Activated CD4-positive, alpha-beta T cell treated with anti-CD3 and anti-CD28 coated beads, Interleukin-2, amount 10 ng/mL, durations not matched to agents 24 days and 14 days (primary cell): ENCODE results near the gene C1orf141. TPM values are rescaled to one million over a fixed set of nuclear protein-coding genes. Genes with fewer than 3 reads are reported as not detected.
"Not testable (repeated sequence)": the region's sequence is repeated elsewhere in the genome, so short reads cannot be mapped to it uniquely, and the experiment has no call there.

Experiments used
- DNase-seq: peaks from one replicate; pipeline ENCODE4 v3.0.0; 2022
- H3K27ac Mint-ChIP-seq: one replicate; pipeline ENCODE4 v1.8.0; 2022; ENCODE audit warnings: mild to moderate bottlenecking, mixed read lengths
- H3K27me3 Mint-ChIP-seq: one replicate; pipeline ENCODE4 v1.8.0; 2022; ENCODE audit warnings: mixed read lengths
- H3K36me3 Mint-ChIP-seq: one replicate; pipeline ENCODE4 v1.8.0; 2022; ENCODE audit warnings: low read depth, mild to moderate bottlenecking, mixed read lengths
- H3K4me1 Mint-ChIP-seq: one replicate; pipeline ENCODE4 v1.8.0; 2021; ENCODE audit warnings: mixed read lengths
- H3K4me3 Mint-ChIP-seq: one replicate; pipeline ENCODE4 v1.8.0; 2022; ENCODE audit warnings: mild to moderate bottlenecking, moderate library complexity, mixed read lengths
- H3K9me3 Mint-ChIP-seq: one replicate; pipeline ENCODE4 v1.8.0; 2021; ENCODE audit warnings: mixed read lengths
- intact Hi-C: fragments of 100-400 bp; cut with micrococcal nuclease; formaldehyde crosslinking; loops from one replicate; pipeline ENCODE4 v1.15.1; 2023
- total RNA-seq: library from RNA; stranded (reverse); gene quantifications from 2 replicates; pipeline ENCODE4 v1.2.3, GENCODE V29; 2022

The C1orf141 gene
- total RNA-seq, 1 donor from 2014 or later, result not detected

DNA sequence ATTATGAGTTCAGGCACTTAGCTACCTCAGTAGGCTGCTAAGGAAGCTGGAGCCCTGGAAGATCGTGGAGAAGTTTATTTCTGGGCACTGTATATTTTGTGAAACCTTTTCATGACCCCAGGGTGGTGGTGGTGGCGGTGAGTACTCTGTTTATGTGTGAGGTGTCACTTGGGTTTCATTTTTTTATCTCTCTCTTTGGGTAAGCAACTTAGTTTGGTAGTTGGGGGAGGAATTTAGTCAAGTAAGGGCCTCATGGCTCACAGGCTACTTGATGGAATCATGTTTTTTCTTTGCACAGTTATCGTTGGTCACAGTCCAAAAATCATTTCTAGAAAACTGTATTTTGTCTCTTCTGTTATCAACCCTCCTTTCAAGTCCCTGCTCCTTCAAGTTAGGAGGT is 33.9 kb downstream of the C1orf141 start:
- Mint-ChIP-seq H3K9me3 (no peaks in the 10 kb centered on the region), H3K36me3 (no peaks in the 10 kb centered on the region), H3K4me3 (no peak overlapping the region), H3K27me3 (peaks cover 18% of the 10 kb centered on the region), H3K4me1 (peaks cover 1% of the 10 kb centered on the region), H3K27ac (no peak overlapping the region)
- no peak for DNase-seq
- intact Hi-C loops, result no loop called here

DNA sequence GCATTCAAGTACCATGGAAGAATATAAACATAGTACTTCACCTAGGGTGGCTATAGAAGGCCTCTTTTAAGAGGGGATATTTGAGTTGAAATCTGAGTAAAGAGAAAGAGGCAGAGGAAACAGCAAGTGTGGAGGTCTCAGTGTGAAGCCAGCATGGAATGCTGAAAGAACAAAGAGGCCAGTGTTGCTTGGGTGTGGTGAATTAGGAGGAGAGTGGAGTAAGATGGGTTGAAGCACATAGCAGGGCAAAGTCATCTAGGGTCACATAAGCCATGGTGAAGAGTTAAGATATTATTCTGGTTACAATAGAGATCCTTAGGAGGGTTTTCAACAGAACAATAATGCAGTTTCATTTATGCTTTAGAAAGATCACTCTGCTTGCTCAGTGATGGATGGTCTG is 37.5 kb downstream of the C1orf141 start:
- no peak for DNase-seq
- Mint-ChIP-seq H3K4me1 (peaks cover 1% of the 10 kb centered on the region), H3K36me3 (no peaks in the 10 kb centered on the region), H3K27ac (no peak overlapping the region), H3K9me3 (no peaks in the 10 kb centered on the region), H3K4me3 (no peak overlapping the region), H3K27me3 (peaks cover 20% of the 10 kb centered on the region)
- intact Hi-C loops, result no loop called here

DNA sequence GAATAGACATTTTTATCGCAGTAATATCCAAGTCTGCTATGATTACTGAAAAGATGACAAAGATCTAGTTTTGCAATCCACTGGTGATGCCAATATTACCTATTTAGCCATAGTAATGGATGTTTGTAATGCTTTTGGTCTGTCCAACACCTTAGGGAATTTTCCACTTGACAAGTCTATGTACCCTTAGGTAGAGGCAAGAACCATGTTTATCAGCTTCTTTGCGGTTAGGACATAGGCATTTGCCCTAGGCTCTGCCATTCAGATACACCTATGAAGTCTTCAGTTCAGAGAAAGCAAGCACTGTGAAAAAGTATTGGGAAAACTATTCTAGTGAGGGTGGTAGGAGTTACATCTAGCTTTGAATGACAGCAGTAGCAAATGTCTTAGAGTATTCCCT is 40.6 kb downstream of the C1orf141 start:
- Mint-ChIP-seq H3K9me3 (no peaks in the 10 kb centered on the region), H3K27me3 (peaks cover 7% of the 10 kb centered on the region), H3K36me3 (no peaks in the 10 kb centered on the region), H3K4me3 (no peak overlapping the region), H3K27ac (no peak overlapping the region), H3K4me1 (no peaks in the 10 kb centered on the region)
- no peak for DNase-seq
- intact Hi-C loops, result no loop called here

- H3K27me3 Mint-ChIP-seq, result peaks cover 5% of the 10 kb centered on the region
- intact Hi-C loops, result no loop called here
- DNase-seq, result no peak
- H3K27ac Mint-ChIP-seq, result no peak overlapping the region
- H3K4me1 Mint-ChIP-seq, result no peaks in the 10 kb centered on the region
- H3K4me3 Mint-ChIP-seq, result no peak overlapping the region
- peaks cover 8% of the 10 kb centered on the region for H3K9me3 Mint-ChIP-seq
- no peaks in the 10 kb centered on the region for H3K36me3 Mint-ChIP-seq
Observed at GRCh38 chr1:67089685-67090208, 45.0 kb downstream of the C1orf141 start.

DNA sequence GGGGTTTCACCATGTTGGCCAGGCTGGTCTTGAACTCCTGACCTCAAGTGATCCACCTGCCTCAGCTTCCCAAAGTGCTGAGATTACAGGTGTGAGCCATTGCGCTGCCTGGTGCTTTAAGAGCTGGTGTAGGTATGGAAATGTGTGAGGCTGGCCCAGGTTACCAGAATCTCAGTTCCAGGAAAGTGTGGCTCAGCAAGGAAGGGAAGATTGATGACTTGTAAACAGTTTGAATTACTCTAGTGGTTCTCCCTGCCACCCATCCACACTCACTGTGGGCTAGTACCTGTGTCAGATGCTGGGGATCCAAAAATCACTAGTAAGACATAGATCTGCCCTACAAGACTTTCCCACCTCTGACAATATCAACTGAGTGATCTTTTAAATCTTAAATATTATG is 46.3 kb downstream of the C1orf141 start:
- Mint-ChIP-seq H3K27me3 (peaks cover 5% of the 10 kb centered on the region), H3K4me1 (no peaks in the 10 kb centered on the region), H3K4me3 (no peak overlapping the region), H3K36me3 (no peaks in the 10 kb centered on the region), H3K9me3 (peaks cover 9% of the 10 kb centered on the region), H3K27ac (no peak overlapping the region)
- intact Hi-C loops, result no loop called here
- no peak for DNase-seq

DNA sequence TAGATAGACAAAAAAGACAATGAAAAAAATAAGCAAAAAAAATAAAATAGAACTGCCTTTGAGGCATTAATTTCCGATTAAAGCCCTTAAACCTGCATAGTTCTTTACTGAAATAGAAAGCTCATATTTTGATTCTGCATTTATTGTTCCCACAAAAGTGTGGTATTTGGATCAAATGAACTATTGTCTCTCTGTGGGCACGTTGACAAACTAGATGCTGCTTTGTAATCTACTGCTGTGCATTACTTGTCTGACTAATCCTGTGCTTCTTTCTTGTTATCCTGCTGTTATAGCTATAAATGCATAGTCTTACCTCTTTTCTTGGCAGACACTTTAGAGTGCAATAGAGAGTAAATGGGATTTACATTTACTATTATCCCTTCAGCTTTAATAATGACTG is 49.4 kb downstream of the C1orf141 start:
- no peaks in the 10 kb centered on the region for H3K27me3 Mint-ChIP-seq
- intact Hi-C loops, result no loop called here
- H3K36me3 Mint-ChIP-seq, result no peaks in the 10 kb centered on the region
- H3K27ac Mint-ChIP-seq, result no peak overlapping the region
- no peaks in the 10 kb centered on the region for H3K4me1 Mint-ChIP-seq
- H3K4me3 Mint-ChIP-seq, result no peak overlapping the region
- H3K9me3 Mint-ChIP-seq, result peaks cover 9% of the 10 kb centered on the region
- no peak for DNase-seq

- Mint-ChIP-seq H3K36me3 (no peaks in the 10 kb centered on the region), H3K4me1 (no peaks in the 10 kb centered on the region), H3K4me3 (no peak overlapping the region), H3K27me3 (no peaks in the 10 kb centered on the region), H3K27ac (no peak overlapping the region), H3K9me3 (peaks cover 9% of the 10 kb centered on the region)
- DNase-seq, result no peak
- intact Hi-C loops, result no loop called here
Observed at GRCh38 chr1:67084765-67085318, 49.9 kb downstream of the C1orf141 start.

GRCh38 chr1:67078291-67078690 is 56.5 kb downstream of the C1orf141 start:
- Mint-ChIP-seq H3K27me3 (no peaks in the 10 kb centered on the region), H3K27ac (no peak overlapping the region), H3K9me3 (peaks cover 6% of the 10 kb centered on the region), H3K4me1 (no peaks in the 10 kb centered on the region), H3K36me3 (no peaks in the 10 kb centered on the region), H3K4me3 (no peak overlapping the region)
- no peak for DNase-seq
- intact Hi-C loops, result no loop called here

- H3K4me1 Mint-ChIP-seq, result no peaks in the 10 kb centered on the region
Observed at GRCh38 chr1:67077593-67077992, 57.2 kb downstream of the C1orf141 start.

GRCh38 chr1:67072749-67073148 is 62.0 kb downstream of the C1orf141 start:
- intact Hi-C loops, result no loop called here
- DNase-seq, result no peak
- no peaks in the 10 kb centered on the region for H3K27me3 Mint-ChIP-seq

More at GRCh38 chr1:67077593-67077992, 57.2 kb downstream of the C1orf141 start:
- H3K27ac Mint-ChIP-seq, result no peak overlapping the region
- H3K27me3 Mint-ChIP-seq, result no peaks in the 10 kb centered on the region
- no peaks in the 10 kb centered on the region for H3K36me3 Mint-ChIP-seq
- H3K9me3 Mint-ChIP-seq, result peaks cover 9% of the 10 kb centered on the region
- no peak for DNase-seq
- no peak overlapping the region for H3K4me3 Mint-ChIP-seq
- intact Hi-C loops, result no loop called here

GRCh38 chr1:67067655-67068054 is 67.1 kb downstream of the C1orf141 start:
- DNase-seq, H3K27ac Mint-ChIP-seq, H3K4me1 Mint-ChIP-seq, intact Hi-C loops, H3K4me3 Mint-ChIP-seq, H3K36me3 Mint-ChIP-seq: not testable (repeated sequence)
- Mint-ChIP-seq H3K9me3 (peaks cover 40% of the 10 kb centered on the region), H3K27me3 (peaks cover 14% of the 10 kb centered on the region)

More at GRCh38 chr1:67072749-67073148, 62.0 kb downstream of the C1orf141 start:
- Mint-ChIP-seq H3K4me1 (no peaks in the 10 kb centered on the region), H3K27ac (no peak overlapping the region), H3K9me3 (peaks cover 23% of the 10 kb centered on the region), H3K4me3 (no peak overlapping the region), H3K36me3 (no peaks in the 10 kb centered on the region)

DNA sequence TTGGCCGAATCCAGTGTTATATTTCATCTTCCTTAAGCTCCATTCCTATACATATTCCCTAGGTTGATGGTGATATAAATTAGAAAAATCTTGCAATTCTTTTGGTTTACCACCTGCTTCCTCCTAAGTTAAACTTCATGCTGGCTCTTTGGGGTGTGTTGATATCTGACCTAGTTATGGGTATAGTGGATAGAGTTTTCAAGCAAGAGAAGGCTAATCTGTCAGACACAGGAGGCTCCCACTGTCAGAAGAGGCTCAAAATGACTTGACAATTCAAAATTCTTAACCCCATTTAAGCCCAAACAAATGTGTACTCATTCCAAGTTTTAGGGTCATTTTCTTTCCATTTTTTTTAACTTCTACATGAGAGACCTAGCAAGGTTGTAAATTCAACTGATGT is 72.4 kb downstream of the C1orf141 start:
- Mint-ChIP-seq H3K27ac (no peak overlapping the region), H3K4me3 (no peak overlapping the region), H3K36me3 (no peaks in the 10 kb centered on the region), H3K27me3 (peaks cover 27% of the 10 kb centered on the region), H3K4me1 (no peaks in the 10 kb centered on the region), H3K9me3 (peaks cover 25% of the 10 kb centered on the region)
- intact Hi-C loops, result no loop called here
- no peak for DNase-seq

- peaks cover 17% of the 10 kb centered on the region for H3K9me3 Mint-ChIP-seq
- no peaks in the 10 kb centered on the region for H3K4me1 Mint-ChIP-seq
- no peaks in the 10 kb centered on the region for H3K36me3 Mint-ChIP-seq
- H3K27me3 Mint-ChIP-seq, result peaks cover 27% of the 10 kb centered on the region
- H3K27ac Mint-ChIP-seq, result no peak overlapping the region
- intact Hi-C loops, result no loop called here
- H3K4me3 Mint-ChIP-seq, result no peak overlapping the region
- DNase-seq, result no peak
Observed at GRCh38 chr1:67061266-67061665, 73.5 kb downstream of the C1orf141 start.

GRCh38 chr1:67060811-67061218 is 74.0 kb downstream of the C1orf141 start:
- intact Hi-C loops, result no loop called here
- no peaks in the 10 kb centered on the region for H3K4me1 Mint-ChIP-seq
- peaks cover 16% of the 10 kb centered on the region for H3K9me3 Mint-ChIP-seq

GRCh38 chr1:67059346-67059745 is 75.4 kb downstream of the C1orf141 start:
- Mint-ChIP-seq H3K27me3 (peaks cover 20% of the 10 kb centered on the region), H3K36me3 (no peaks in the 10 kb centered on the region), H3K4me1 (peaks cover 5% of the 10 kb centered on the region), H3K27ac (no peak overlapping the region), H3K4me3 (no peak overlapping the region), H3K9me3 (peaks cover 7% of the 10 kb centered on the region)
- DNase-seq, result no peak
- intact Hi-C loops, result loop anchor here (10.0 kb wide), 2 partner anchors 445 to 625 kb away; partner anchors contain the start of gene GADD45A

More at GRCh38 chr1:67060811-67061218, 74.0 kb downstream of the C1orf141 start:
- no peaks in the 10 kb centered on the region for H3K36me3 Mint-ChIP-seq
- H3K4me3 Mint-ChIP-seq, result no peak overlapping the region
- peaks cover 31% of the 10 kb centered on the region for H3K27me3 Mint-ChIP-seq
- no peak for DNase-seq
- H3K27ac Mint-ChIP-seq, result no peak overlapping the region
